Neural progenitor cell (in vitro differentiated cells): ENCODE data around the gene AP4B1.

Experiments used
- EZH2phosphoT487 ChIP-seq: fragments of 200-600 bp; sonication (generic); IDR thresholded peaks from 2 replicates; pipeline ENCODE4 v1.6.1; 2017; ENCODE audit warnings: antibody characterized with exemption
- TF ChIP-seq, protein P1 (sequence below): fragments of 200-600 bp; sonication (generic); IDR thresholded peaks from 2 replicates; pipeline ENCODE4 v1.5.1; 2017; ENCODE audit warnings: antibody characterized with exemption, mild to moderate bottlenecking

GRCh38 chr1:113938192-113938591 lies 33.6 kb upstream of the AP4B1 start:
- TF ChIP-seq, protein P1, sequence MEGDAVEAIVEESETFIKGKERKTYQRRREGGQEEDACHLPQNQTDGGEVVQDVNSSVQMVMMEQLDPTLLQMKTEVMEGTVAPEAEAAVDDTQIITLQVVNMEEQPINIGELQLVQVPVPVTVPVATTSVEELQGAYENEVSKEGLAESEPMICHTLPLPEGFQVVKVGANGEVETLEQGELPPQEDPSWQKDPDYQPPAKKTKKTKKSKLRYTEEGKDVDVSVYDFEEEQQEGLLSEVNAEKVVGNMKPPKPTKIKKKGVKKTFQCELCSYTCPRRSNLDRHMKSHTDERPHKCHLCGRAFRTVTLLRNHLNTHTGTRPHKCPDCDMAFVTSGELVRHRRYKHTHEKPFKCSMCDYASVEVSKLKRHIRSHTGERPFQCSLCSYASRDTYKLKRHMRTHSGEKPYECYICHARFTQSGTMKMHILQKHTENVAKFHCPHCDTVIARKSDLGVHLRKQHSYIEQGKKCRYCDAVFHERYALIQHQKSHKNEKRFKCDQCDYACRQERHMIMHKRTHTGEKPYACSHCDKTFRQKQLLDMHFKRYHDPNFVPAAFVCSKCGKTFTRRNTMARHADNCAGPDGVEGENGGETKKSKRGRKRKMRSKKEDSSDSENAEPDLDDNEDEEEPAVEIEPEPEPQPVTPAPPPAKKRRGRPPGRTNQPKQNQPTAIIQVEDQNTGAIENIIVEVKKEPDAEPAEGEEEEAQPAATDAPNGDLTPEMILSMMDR, result no peak
- no peak for TF ChIP-seq EZH2phosphoT487
